Fibroblast of mammary gland (primary cell): Measurements from ENCODE around the gene LIME1.

ENCODE experiments used
- DNase-seq: peaks from one replicate; pipeline ENCODE4 v3.0.0-alpha.2; 2010; ENCODE audit warnings: low read depth
- H3K4me3 ChIP-seq: 2 replicates; pipeline ENCODE4 v1.5.1; 2011; ENCODE audit warnings: low read depth, mild to moderate bottlenecking, low read length, moderate library complexity; ENCODE audit not compliant: control insufficient read depth
- TF ChIP-seq, protein P1 (sequence below): conservative IDR thresholded peaks from 2 replicates; pipeline ENCODE4 v1.5.1; 2011; ENCODE audit warnings: low read depth, low read length, inconsistent platforms; ENCODE audit not compliant: control insufficient read depth, insufficient read depth

LIME1 gene

DNA sequence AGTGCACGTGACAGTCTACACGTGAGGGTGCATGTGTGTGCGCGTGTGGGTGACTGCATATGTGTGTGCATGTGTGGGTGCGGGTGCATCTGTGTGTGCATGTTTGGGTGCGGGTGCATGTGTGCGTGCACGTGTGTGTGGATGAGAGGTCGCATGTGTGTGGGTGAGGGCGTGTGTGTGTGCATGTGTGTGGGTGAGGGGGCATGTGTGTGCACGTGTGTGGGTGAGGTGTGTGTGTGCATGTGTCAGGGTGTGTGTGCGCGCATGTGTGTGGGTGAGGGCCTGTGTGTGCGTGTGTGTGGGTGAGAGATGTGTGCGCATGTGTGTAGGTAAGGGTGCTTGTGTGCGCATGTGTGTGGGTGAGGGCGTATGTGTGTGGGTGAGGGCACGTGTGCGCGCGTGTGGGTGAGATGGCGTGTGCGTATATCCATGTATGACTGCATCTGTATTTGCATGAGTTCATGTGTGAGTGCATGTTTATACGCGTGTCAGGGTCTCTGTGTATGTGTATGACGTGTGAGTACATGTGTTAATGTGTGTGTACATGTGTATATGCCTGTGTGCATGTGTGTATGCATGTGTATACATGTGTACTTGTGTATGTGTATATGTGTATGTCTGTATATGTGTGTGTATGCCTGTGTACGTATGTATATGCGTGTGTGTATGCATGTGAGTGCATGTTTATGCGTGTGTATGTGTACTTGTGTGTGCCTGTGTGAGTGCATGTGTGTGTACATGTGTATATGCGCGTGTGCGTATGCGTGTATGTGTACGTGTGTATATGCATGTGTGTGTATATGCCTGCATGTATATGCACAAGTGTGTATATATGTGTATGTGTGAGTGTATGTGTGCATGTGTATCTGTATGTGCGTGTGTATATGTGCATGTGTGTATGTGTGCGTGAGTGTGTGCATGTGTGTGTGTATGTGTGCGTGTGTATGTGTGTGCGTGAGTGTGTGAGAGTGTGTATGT, 4.1 kb upstream of the LIME1 start:
- no peak overlapping the region for H3K4me3 ChIP-seq
- no peak for DNase-seq
- TF ChIP-seq, protein P1, sequence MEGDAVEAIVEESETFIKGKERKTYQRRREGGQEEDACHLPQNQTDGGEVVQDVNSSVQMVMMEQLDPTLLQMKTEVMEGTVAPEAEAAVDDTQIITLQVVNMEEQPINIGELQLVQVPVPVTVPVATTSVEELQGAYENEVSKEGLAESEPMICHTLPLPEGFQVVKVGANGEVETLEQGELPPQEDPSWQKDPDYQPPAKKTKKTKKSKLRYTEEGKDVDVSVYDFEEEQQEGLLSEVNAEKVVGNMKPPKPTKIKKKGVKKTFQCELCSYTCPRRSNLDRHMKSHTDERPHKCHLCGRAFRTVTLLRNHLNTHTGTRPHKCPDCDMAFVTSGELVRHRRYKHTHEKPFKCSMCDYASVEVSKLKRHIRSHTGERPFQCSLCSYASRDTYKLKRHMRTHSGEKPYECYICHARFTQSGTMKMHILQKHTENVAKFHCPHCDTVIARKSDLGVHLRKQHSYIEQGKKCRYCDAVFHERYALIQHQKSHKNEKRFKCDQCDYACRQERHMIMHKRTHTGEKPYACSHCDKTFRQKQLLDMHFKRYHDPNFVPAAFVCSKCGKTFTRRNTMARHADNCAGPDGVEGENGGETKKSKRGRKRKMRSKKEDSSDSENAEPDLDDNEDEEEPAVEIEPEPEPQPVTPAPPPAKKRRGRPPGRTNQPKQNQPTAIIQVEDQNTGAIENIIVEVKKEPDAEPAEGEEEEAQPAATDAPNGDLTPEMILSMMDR, result no peak

DNA sequence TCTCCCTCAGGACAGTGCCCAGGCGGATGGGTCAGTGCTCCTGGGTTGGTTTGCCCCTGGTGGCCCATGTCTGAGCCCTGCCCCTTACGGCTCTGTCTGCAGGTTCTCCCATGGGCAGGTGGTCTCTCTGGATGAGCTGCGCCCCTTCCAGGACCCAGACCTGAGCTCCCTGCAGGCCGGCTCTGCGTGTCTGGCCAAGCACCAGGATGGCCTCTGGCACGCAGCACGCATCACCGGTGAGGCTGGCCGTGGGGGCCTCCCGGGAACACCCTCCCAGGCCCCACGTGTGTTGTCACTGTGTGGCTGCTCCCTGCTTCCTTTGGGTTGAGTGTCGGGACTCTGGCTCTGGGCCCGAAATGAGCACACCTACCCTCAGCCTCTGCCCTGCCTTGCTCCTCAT, 3.3 kb upstream of the LIME1 start:
- H3K4me3 ChIP-seq, result no peak overlapping the region
- TF ChIP-seq, protein P1, result no peak
- no peak for DNase-seq

DNA sequence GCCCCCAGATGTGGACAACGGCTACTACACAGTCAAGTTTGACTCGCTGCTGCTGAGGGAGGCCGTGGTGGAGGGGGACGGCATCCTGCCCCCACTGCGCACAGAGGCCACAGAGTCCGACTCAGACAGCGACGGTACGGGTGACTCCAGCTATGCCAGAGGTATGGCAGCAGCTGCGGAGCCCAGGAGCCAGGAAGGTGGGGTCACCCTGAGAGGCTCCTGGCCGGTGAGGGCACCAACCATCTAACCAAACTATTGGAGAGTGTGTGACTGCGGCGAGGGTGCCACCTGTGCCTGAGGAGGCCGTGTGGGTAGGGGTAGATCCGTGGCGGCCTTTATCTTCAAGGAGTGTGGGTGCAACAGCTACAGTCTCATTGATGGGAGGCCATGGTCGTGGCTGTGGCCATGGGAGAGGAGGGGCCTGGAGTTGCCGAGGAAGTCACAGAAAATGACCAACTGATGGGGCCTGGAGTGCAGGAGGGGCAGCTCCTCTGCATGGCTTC, 2.8 kb upstream of the LIME1 start:
- H3K4me3 ChIP-seq, result no peak overlapping the region
- no peak for DNase-seq
- TF ChIP-seq, protein P1, result no peak

DNA sequence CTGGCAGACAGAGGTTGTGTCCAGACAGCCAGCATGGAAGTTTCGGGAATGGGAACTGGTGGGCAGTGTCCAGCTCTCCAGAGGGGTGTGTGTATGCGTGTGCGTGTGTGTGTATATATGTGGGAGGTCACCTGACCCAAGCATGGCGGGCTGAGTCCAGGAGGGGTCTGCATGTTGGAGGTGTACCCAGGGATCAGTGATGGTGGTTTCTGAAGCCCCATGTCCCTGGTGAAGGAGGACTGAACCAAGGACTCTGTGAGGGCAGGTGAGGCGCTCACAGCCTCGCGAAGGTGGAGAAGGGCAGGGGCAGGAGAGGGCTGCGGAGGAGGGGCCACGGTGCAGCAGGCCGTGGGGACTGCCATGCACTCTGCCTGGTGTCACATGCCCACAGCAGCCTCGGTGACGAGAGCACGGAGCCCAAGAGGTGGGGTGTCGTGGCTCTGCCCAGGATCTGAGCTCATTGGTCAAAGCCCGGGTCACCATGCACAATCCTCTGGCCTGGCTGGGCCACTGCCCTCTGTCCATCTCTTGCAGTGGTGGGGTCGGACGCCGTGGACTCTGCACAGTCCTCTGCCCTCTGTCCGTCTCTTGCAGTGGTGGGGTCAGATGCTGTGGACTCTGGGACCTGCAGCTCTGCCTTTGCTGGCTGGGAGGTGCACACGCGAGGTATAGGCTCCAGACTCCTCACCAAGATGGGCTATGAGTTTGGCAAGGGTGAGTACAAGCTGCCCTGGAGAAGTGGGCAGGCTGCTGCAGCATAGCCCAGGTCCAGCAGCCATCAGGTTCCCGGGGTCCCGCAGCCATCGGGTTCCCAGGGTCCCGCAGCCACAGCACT, 2.1 kb upstream of the LIME1 start:
- no peak for DNase-seq
- H3K4me3 ChIP-seq, result no peak overlapping the region
- TF ChIP-seq, protein P1, result no peak

DNA sequence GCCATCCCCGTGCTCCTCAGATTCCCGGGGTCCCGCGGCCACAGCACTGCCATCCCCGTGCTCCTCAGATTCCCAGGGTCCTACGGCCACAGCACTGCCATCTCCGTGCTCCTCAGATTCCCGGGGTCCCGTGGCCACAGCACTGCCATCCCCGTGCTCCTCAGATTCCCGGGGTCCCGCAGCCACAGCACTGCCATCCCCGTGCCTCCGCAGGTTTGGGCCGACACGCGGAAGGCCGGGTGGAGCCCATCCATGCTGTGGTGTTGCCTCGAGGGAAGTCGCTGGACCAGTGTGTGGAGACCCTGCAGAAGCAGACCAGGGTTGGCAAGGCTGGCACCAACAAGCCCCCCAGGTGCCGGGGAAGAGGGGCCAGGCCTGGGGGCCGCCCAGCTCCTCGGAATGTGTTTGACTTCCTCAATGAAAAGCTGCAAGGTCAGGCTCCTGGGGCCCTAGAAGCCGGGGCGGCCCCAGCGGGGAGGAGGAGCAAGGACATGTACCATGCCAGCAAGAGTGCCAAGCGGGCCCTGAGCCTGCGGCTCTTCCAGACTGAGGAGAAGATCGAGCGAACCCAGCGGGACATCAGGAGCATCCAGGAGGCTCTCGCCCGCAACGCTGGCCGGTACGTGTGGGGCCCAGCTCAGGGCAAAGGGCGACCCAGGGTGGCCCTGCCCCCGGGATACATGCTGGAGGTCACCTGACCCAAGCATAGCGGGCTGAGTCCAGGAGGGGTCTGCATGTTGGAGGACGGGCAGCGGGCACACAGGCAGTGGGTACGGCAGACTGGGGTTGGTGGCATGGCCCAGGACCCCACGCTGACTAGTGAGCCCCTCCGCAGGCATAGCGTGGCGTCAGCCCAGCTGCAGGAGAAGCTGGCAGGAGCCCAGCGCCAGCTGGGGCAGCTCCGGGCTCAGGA, 1.3 kb upstream of the LIME1 start:
- DNase-seq, result no peak
- TF ChIP-seq, protein P1, result no peak
- H3K4me3 ChIP-seq, result no peak overlapping the region
